GM18502 (cell line): ENCODE measurements around the gene DLD.
A peak's percentile ranks its signal among the peaks of the same experiment; 100 is the strongest.
"Not testable (repeated sequence)": the region's sequence is repeated elsewhere in the genome, so short reads cannot be mapped to it uniquely, and the experiment has no call there.

Experiments
- ATAC-seq: cut with Tn5 transposase; IDR thresholded peaks from one replicate; pipeline ENCODE4 v1.9.1; 2021; ENCODE audit warnings: mild to moderate bottlenecking; ENCODE audit not compliant: unreplicated experiment, poor library complexity

Gene DLD

GRCh38 chr7:107914831-107915230 lies 23.8 kb downstream of the DLD start:
- no peak for ATAC-seq

DNA sequence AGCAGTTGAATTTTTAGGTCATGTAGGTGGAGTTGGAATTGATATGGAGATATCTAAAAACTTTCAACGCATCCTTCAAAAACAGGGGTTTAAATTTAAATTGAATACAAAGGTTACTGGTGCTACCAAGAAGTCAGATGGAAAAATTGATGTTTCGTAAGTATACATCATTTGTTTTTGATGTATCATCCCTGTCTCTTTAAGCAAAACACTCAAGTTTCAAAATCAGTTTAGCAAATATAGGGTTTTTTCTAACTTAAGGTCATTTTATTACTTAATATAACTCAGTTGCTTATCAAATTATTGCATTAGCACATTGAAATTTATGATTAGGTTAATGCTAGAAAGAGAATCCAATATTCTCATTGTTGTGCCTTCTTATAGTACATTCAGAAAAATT lies 24.6 kb downstream of the DLD start:
- ATAC-seq, result no peak

GRCh38 chr7:107917763-107918651 lies 27.0 kb downstream of the DLD start:
- ATAC-seq, result peak; percentile 68

DNA sequence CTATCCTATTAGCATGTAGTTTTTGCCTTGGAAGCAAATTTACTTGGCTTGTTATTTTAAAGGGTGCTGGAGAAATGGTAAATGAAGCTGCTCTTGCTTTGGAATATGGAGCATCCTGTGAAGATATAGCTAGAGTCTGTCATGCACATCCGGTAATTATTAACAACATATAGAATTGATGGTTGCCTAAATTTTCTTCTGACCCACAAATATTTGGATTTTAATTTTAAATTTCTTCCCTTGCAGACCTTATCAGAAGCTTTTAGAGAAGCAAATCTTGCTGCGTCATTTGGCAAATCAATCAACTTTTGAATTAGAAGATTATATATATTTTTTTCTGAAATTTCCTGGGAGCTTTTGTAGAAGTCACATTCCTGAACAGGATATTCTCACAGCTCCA lies 28.0 kb downstream of the DLD start:
- ATAC-seq, result no peak

DNA sequence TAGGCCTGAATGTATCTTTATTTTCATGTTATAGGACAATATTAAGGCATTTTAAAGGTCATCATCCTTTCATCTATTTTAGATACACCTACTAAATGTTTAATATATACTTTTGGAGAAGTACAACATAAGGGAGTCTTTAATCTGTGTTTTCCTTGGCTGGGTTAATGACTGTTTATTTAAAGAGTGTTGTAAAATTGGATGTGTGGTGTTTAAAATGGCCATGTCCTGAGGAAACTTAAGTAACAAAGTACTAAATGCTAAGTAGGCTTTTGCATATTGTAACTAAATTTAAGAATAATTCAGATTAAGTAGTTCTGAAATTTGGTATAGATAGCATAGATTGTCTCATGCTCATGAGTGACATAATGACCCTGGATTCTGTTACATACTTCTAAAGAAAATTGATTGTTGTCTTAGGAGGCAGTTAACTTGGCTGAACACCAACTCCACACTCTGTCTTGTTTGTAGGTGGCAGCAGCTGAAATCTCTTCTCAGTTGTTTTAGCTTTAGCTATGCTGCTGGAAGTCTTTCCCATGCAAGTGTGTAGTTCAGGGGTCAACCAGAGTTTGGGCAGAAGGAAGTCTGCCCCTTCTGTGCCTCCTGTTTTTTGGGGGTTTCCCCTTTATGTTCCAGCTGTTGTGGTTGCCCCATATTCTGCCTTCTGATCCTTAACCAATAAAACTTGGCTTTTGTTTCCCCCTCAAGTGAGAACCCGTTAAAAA lies 29.2 kb downstream of the DLD start:
- ATAC-seq, result no peak

GRCh38 chr7:107921826-107922225 lies 30.8 kb downstream of the DLD start:
- ATAC-seq, result not testable (repeated sequence)

DNA sequence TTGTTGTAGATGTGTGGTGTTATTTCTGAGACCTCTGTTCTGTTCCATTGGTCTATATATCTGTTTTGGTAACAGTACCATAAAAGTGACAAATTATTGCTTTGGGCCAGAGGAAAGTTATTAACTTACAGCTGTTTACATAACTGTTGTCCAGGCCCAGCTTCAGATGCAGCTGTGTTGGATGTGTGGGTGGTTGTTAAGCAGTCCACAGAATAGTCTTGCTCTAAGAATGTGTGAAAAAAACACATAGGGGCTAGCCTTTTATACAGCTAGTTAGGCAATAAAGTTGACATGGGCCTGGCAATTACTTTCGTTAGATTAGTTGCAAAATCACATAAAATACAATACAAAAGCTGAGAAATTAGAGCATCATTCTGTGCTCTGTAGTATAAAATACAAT lies 31.9 kb downstream of the DLD start:
- no peak for ATAC-seq

- ATAC-seq, result peak; percentile 93
Measured at GRCh38 chr7:107924841-107925504, 34.0 kb downstream of the DLD start.

GRCh38 chr7:107926481-107926880 lies 35.5 kb downstream of the DLD start:
- ATAC-seq, result no peak

DNA sequence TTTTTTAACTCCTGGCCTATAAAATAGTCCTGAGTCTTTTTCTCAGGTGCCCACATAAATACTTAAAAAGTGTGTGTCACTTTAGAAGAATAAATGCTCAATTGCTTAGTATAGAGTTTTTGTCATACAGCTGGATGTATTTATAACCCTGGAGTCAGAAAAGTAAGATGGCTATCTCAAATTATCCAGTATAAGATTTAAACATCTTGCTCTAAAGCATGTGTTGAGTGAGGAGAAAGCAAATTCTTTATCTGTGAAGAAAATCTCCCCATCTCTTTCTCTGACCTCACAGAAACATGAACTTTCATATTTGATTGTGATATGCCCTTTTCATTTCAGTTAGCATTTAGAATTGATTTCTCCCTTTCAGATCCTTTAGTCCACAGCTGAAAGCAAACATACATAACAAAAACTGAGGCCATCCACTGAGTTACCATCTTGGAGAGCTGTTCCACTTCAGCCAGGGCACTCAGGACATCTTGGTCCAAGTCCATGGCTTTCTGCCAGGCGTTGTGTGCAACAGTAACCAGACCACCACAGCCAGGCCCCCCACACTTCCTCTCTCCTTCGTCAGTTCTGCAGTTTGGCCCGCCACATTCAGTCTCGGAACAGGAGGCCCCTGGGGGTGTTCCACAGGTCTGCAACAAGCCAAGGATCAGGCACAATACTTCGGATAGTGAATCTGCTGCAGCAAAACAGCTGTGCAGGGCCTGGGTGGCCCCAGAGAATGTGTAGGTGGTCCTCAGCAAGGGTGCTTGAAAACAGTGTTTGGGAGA lies 40.9 kb downstream of the DLD start:
- no peak for ATAC-seq

- ATAC-seq, result no peak
Measured at GRCh38 chr7:107932805-107933204, 41.8 kb downstream of the DLD start.

DNA sequence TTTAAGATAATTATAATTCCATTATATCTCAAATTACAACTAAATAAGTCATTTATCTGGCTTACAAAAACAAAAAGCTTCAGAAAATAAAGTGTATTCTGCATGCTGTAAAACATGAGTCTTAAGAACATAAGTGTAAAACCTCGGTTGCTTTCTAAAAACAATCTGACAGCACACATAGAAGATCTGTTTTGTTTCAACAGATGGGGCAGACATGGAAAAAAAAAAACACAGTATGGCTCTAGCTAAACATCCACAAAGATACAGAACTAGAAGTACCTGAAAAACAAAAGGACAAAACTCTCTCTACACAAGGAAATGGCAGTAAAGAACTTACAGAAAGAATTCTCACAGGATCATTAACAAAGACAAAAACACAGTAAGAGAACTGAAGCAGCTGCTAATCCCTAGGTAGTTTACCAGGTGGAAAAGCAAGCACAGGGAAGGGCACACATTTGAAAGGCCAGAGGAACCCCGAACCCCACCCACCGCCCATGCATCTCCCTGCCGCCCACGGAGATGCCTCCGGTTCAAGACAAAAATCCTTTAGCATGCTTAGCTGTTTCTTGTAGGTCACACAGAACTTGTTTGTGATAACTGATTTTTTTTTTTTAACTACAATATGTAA lies 42.5 kb downstream of the DLD start:
- no peak for ATAC-seq

GRCh38 chr7:107934991-107935770 lies 44.2 kb downstream of the DLD start:
- no peak for ATAC-seq

GRCh38 chr7:107936312-107936711 lies 45.3 kb downstream of the DLD start:
- ATAC-seq, result no peak

DNA sequence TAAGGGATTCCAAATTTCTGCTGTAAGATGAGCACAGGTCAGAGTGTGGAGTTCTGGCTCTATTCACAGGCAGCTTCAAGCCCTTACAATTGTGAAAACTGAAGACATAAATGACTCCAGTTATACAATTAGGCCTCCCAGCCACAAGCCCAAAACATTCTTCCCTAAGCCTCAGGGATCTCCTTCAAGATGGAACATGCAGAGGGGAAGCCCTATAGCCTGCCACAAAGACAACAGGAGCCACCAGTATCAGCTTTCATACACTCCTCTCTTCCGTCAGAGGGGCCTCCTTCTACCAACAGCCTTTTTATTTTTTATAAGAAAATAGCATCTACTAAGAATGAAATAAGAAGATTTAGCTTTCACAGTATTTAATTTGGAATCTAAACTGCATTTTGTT lies 46.5 kb downstream of the DLD start:
- no peak for ATAC-seq

DNA sequence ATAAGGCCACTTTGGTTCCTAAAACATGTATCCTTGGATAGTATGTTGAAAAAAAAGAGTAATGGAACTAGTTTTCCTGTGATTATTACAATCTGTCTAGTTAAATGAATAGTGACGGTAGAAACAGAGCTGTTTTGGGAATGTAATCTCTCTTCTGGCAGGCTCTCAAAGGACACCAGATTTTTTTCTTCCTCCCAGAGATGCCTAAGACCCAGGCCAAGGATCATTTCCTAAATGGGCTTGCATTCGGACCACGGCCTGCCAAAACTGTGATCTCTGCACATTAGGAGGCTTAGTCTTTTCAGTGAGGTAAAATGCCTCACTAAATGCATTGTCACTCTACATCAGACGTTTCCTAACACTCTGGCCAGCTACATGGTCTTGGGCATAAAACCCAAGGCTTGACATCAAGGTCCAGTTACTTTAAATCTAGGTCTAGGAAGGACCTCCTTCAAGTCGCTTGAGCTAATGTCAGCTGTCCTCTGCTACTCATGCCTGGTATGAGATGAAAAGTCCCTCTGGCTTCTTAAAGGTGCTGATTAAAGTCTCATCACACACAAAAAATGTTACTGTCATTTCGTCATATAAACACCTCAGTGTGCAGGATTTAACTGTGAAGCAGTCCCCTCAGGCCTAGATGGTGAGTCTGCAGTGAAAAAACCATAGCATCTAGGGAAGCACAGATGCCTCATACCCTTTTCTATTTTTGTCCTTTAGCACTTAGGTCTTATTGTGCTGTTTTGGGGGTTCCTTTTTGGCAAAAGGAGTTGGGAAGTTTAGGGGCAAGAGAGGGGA lies 47.7 kb downstream of the DLD start:
- no peak for ATAC-seq

DNA sequence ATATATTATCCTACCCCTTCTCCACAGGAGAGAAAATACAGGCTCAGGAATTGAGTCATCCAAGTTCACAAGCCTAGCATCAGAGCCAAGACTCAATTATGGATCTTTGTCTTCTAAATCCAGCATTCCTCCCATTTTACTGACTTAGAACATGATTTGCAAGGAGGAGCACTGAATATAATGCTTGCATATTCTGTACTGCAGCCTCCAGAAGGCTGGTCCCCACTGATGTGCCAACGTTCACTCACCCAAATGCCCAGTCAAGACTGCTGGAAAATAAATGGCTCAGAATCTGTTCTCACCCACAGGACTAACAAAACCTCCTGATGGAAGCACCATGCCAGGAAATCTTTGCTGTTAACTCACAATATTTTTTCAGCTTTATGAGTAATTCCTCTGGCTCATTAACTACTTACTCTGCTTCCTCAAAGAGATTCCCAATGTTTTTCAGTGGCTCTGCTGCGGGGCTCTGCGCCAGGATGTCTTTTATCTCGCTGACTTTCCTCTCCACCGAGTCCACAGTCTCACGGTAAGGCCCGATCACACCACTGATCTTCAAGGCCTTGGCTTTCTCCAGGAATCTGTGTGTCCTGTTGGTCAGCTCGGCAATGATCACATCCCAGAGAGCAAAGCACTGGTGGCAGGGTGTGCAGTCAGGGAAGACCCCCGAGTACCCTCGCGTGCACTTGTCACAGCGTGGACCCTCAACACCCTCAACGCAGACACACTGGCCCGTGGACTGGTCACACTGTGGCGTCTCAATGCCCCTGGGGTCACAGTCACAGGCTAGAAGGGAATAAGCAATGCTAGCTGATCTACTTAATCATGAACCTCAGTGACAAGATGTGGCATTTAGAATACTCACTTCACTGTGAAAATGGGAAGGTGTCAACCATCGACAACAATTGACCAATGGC lies 48.8 kb downstream of the DLD start:
- ATAC-seq, result no peak
